ENCODE measurements around the gene ABCB1. TPM values are rescaled to one million over a fixed set of nuclear protein-coding genes. Genes with fewer than 3 reads are reported as not detected.

ABCB1 gene
- total RNA-seq, 1 donor from 2014 or later, result 0.78 TPM

DNA sequence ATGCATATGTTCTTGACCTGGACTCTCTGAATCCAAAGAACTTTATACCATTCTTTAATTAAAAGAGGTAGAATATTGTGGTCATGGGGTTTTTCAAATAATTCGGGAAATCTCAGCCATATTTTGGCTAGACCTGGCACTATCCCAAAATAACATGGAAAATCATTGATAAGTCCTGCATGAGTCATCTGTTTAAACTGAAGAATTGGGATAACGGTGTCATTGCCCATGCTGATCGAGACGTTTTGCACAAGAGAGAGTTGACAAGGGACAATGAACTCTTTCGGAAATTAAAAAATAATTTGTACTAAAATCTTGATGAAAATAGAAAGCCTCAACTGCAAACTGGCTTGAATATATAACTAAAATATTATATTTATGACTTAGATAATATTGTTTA is 105.3 kb downstream of the ABCB1 start:
- H3K9me3 Mint-ChIP-seq (ENCODE audit: unreplicated experiment), result no peaks in the 10 kb centered on the region
- no peak for DNase-seq
- no peaks in the 10 kb centered on the region for H3K4me1 Mint-ChIP-seq (ENCODE audit: low read depth, unreplicated experiment)
- H3K4me3 Mint-ChIP-seq (ENCODE audit: unreplicated experiment), result no peak overlapping the region
- no peak overlapping the region for H3K27ac Mint-ChIP-seq (ENCODE audit: unreplicated experiment)
- TF ChIP-seq, protein P1, sequence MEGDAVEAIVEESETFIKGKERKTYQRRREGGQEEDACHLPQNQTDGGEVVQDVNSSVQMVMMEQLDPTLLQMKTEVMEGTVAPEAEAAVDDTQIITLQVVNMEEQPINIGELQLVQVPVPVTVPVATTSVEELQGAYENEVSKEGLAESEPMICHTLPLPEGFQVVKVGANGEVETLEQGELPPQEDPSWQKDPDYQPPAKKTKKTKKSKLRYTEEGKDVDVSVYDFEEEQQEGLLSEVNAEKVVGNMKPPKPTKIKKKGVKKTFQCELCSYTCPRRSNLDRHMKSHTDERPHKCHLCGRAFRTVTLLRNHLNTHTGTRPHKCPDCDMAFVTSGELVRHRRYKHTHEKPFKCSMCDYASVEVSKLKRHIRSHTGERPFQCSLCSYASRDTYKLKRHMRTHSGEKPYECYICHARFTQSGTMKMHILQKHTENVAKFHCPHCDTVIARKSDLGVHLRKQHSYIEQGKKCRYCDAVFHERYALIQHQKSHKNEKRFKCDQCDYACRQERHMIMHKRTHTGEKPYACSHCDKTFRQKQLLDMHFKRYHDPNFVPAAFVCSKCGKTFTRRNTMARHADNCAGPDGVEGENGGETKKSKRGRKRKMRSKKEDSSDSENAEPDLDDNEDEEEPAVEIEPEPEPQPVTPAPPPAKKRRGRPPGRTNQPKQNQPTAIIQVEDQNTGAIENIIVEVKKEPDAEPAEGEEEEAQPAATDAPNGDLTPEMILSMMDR (IDR thresholded peaks at IDR 0.05; ENCODE audit: partially characterized antibody, unreplicated experiment), result no peak
- no peaks in the 10 kb centered on the region for H3K36me3 Mint-ChIP-seq (ENCODE audit: unreplicated experiment)
- H3K27me3 Mint-ChIP-seq (ENCODE audit: unreplicated experiment), result no peaks in the 10 kb centered on the region

GRCh38 chr7:87494454-87494853 is 106.2 kb downstream of the ABCB1 start:
- Mint-ChIP-seq H3K27me3 (ENCODE audit: unreplicated experiment) (no peaks in the 10 kb centered on the region), H3K36me3 (ENCODE audit: unreplicated experiment) (no peaks in the 10 kb centered on the region), H3K27ac (ENCODE audit: unreplicated experiment) (no peak overlapping the region), H3K9me3 (ENCODE audit: unreplicated experiment) (no peaks in the 10 kb centered on the region), H3K4me3 (ENCODE audit: unreplicated experiment) (no peak overlapping the region), H3K4me1 (ENCODE audit: low read depth, unreplicated experiment) (no peaks in the 10 kb centered on the region)
- TF ChIP-seq, protein P1 (IDR thresholded peaks at IDR 0.05; ENCODE audit: partially characterized antibody, unreplicated experiment), result no peak
- no peak for DNase-seq

GRCh38 chr7:87483131-87483530 is 117.6 kb downstream of the ABCB1 start:
- Mint-ChIP-seq H3K4me3 (ENCODE audit: unreplicated experiment) (no peak overlapping the region), H3K27me3 (ENCODE audit: unreplicated experiment) (no peaks in the 10 kb centered on the region), H3K27ac (ENCODE audit: unreplicated experiment) (no peak overlapping the region), H3K9me3 (ENCODE audit: unreplicated experiment) (no peaks in the 10 kb centered on the region), H3K4me1 (ENCODE audit: low read depth, unreplicated experiment) (no peaks in the 10 kb centered on the region), H3K36me3 (ENCODE audit: unreplicated experiment) (no peaks in the 10 kb centered on the region)
- TF ChIP-seq, protein P1 (IDR thresholded peaks at IDR 0.05; ENCODE audit: partially characterized antibody, unreplicated experiment), result no peak
- DNase-seq, result no peak

GRCh38 chr7:87482115-87482514 is 118.6 kb downstream of the ABCB1 start:
- TF ChIP-seq, protein P1 (IDR thresholded peaks at IDR 0.05; ENCODE audit: partially characterized antibody, unreplicated experiment), result no peak
- no peaks in the 10 kb centered on the region for H3K27me3 Mint-ChIP-seq (ENCODE audit: unreplicated experiment)
- no peaks in the 10 kb centered on the region for H3K9me3 Mint-ChIP-seq (ENCODE audit: unreplicated experiment)
- no peaks in the 10 kb centered on the region for H3K4me1 Mint-ChIP-seq (ENCODE audit: low read depth, unreplicated experiment)
- no peaks in the 10 kb centered on the region for H3K36me3 Mint-ChIP-seq (ENCODE audit: unreplicated experiment)
- no peak overlapping the region for H3K4me3 Mint-ChIP-seq (ENCODE audit: unreplicated experiment)
- no peak for DNase-seq
- no peak overlapping the region for H3K27ac Mint-ChIP-seq (ENCODE audit: unreplicated experiment)

- H3K27me3 Mint-ChIP-seq (ENCODE audit: unreplicated experiment), result peaks cover 3% of the 10 kb centered on the region
- no peak for DNase-seq
- no peak overlapping the region for H3K4me3 Mint-ChIP-seq (ENCODE audit: unreplicated experiment)
- H3K27ac Mint-ChIP-seq (ENCODE audit: unreplicated experiment), result no peak overlapping the region
- TF ChIP-seq, protein P1 (IDR thresholded peaks at IDR 0.05; ENCODE audit: partially characterized antibody, unreplicated experiment), result no peak
- no peaks in the 10 kb centered on the region for H3K9me3 Mint-ChIP-seq (ENCODE audit: unreplicated experiment)
- no peaks in the 10 kb centered on the region for H3K4me1 Mint-ChIP-seq (ENCODE audit: low read depth, unreplicated experiment)
- H3K36me3 Mint-ChIP-seq (ENCODE audit: unreplicated experiment), result no peaks in the 10 kb centered on the region
Observed at GRCh38 chr7:87480386-87480785, 120.3 kb downstream of the ABCB1 start.

All from glutamatergic neuron (in vitro differentiated cells).